Measurements from ENCODE around the gene PACRG. TPM values are rescaled to one million over a fixed set of nuclear protein-coding genes. Genes with fewer than 3 reads are reported as not detected.

PACRG gene
- total RNA-seq, 2 donors from 2014 or later: 13.0 TPM; not detected in 1

GRCh38 chr6:163187606-163188005 lies 459.8 kb downstream of the PACRG start:
- DNase-seq (ENCODE audit: low spot score) (no peak), ATAC-seq (ENCODE audit: insufficient number of reproducible peaks, low FRiP score, low read depth) (no peak)
- Histone ChIP-seq H3K36me3 (no peaks in the 10 kb centered on the region), H3K27ac (no peak overlapping the region), H3K4me1 (ENCODE audit: control insufficient read depth in 1 of 2, low read depth in 2 of 2) (peaks cover 7 to 12% of the 10 kb centered on the region in 2 donors), H3K4me3 (no peak overlapping the region), H3K27me3 (replicated peaks; ENCODE audit: insufficient read depth) (no peaks in the 10 kb centered on the region), H3K9me3 (no peaks in the 10 kb centered on the region)
- TF ChIP-seq CTCF (IDR thresholded peaks at IDR 0.05): no peak

GRCh38 chr6:163188746-163189145 lies 461.0 kb downstream of the PACRG start:
- Histone ChIP-seq H3K4me1 (ENCODE audit: control insufficient read depth in 1 of 2, low read depth in 2 of 2) (peaks cover 5 to 6% of the 10 kb centered on the region in 2 donors), H3K27ac (no peak overlapping the region), H3K9me3 (no peaks in the 10 kb centered on the region), H3K4me3 (no peak overlapping the region), H3K27me3 (replicated peaks; ENCODE audit: insufficient read depth) (no peaks in the 10 kb centered on the region), H3K36me3 (no peaks in the 10 kb centered on the region)
- ATAC-seq (ENCODE audit: insufficient number of reproducible peaks, low FRiP score, low read depth) (no peak), DNase-seq (ENCODE audit: low spot score) (no peak)
- TF ChIP-seq CTCF (IDR thresholded peaks at IDR 0.05): no peak

GRCh38 chr6:163189609-163190008 lies 461.8 kb downstream of the PACRG start:
- no peak for DNase-seq (ENCODE audit: low spot score)
- Histone ChIP-seq H3K9me3 (no peaks in the 10 kb centered on the region), H3K27me3 (replicated peaks; ENCODE audit: insufficient read depth) (no peaks in the 10 kb centered on the region)

GRCh38 chr6:163190786-163191185 lies 463.0 kb downstream of the PACRG start:
- H3K36me3 ChIP-seq: no peaks in the 10 kb centered on the region
- no peaks in the 10 kb centered on the region for H3K4me1 ChIP-seq (ENCODE audit: control insufficient read depth in 1 of 2, low read depth in 2 of 2)
- no peaks in the 10 kb centered on the region for H3K9me3 ChIP-seq
- TF ChIP-seq CTCF (IDR thresholded peaks at IDR 0.05): no peak
- DNase-seq (ENCODE audit: low spot score) (no peak), ATAC-seq (ENCODE audit: insufficient number of reproducible peaks, low FRiP score, low read depth) (no peak)
- no peak overlapping the region for H3K4me3 ChIP-seq
- H3K27ac ChIP-seq: no peak overlapping the region
- no peaks in the 10 kb centered on the region for H3K27me3 ChIP-seq (replicated peaks; ENCODE audit: insufficient read depth)

More at GRCh38 chr6:163189609-163190008, 461.8 kb downstream of the PACRG start:
- TF ChIP-seq CTCF (IDR thresholded peaks at IDR 0.05): no peak
- ATAC-seq (ENCODE audit: insufficient number of reproducible peaks, low FRiP score, low read depth): no peak
- no peak overlapping the region for H3K27ac ChIP-seq
- no peaks in the 10 kb centered on the region for H3K4me1 ChIP-seq (ENCODE audit: control insufficient read depth in 1 of 2, low read depth in 2 of 2)
- no peaks in the 10 kb centered on the region for H3K36me3 ChIP-seq
- no peak overlapping the region for H3K4me3 ChIP-seq

- H3K27ac ChIP-seq: no peak overlapping the region
- no peak for TF ChIP-seq CTCF (IDR thresholded peaks at IDR 0.05)
- ATAC-seq (ENCODE audit: insufficient number of reproducible peaks, low FRiP score, low read depth) (no peak), DNase-seq (ENCODE audit: low spot score) (no peak)
- H3K4me1 ChIP-seq (ENCODE audit: control insufficient read depth in 1 of 2, low read depth in 2 of 2): no peaks in the 10 kb centered on the region
- H3K36me3 ChIP-seq: no peaks in the 10 kb centered on the region
- H3K4me3 ChIP-seq: no peak overlapping the region
- H3K9me3 ChIP-seq: no peaks in the 10 kb centered on the region
- no peaks in the 10 kb centered on the region for H3K27me3 ChIP-seq (replicated peaks; ENCODE audit: insufficient read depth)
These were observed 464.1 kb downstream of the PACRG start for GRCh38 chr6:163191704-163192537.

Measured in thoracic aorta (tissue), 2 donors.